GM13977 (cell line): ENCODE measurements around the gene NUDT2.
A peak's percentile ranks its signal among the peaks of the same experiment; 100 is the strongest.
"Not testable (repeated sequence)": the region's sequence is repeated elsewhere in the genome, so short reads cannot be mapped to it uniquely, and the experiment has no call there.

Source experiments
- DNase-seq: peaks from one replicate; pipeline ENCODE4 v3.0.0; 2012; ENCODE audit warnings: low spot score
- in situ Hi-C: fragments of 300-500 bp; cut with MboI; formaldehyde crosslinking; loops from one replicate; pipeline ENCODE4 v1.12.0; 2022; ENCODE audit warnings: low sequenced_read_pairs, low pct_unique_long_range_greater_than_20kb, mixed read lengths, inconsistent platforms; ENCODE audit not compliant: unreplicated experiment
- TF ChIP-seq, protein P1 (sequence below): IDR thresholded peaks from 2 replicates; pipeline ENCODE4 v1.5.1; 2012; ENCODE audit warnings: mild to moderate bottlenecking, control low read depth; ENCODE audit not compliant: insufficient read depth; ENCODE audit errors: extremely low read depth, missing control alignments

The NUDT2 gene

DNA sequence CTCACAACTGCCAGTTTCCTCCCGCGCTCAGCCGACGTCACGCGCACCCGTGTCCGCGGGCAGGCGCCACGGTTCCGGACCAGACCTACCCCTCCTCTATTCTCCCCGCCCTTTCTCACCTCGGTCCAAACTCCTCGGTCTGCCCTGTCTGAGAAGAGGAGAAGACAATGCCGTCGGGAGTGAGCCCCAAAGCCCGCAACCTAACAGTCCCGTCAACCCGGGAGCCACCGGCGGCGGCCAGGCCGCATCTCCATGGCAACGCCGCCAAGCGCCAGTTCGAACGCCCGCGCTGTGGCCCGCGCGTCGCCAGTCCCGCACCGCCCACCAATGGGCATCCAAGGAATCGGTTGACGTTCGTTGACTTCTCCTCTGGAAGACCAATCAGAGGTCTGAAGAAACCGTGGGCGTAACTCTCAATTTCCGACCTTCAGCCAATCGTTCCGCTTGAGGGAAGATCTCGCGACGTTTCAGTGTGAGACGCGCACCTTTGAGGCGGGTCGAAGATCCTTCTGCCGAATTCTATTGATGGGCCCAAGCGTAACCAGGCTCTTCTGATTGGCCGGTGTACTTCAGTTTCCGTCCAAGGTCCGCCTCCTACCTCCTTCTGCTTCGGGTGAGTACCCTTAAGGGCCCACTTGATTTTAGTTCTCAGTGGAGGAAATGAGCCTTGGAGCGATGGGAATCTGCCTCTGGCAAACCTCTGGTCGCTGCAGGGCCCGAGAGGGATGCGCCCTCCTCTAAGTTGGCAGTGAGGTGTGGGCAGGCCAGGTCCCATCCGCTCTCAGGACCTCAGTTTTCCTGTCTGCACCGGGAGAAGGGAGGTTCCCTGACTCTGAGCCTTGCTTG is at the start of gene NUDT2, which contains the start of gene KIF24:
Gene NUDT2 (plus strand): TSS at position 583 of the 846 bp plus-strand sequence. CDS start 9,471 bp downstream, outside the sequence.
Gene KIF24 (minus strand): TSS at position 282 of the 846 bp plus-strand sequence. CDS start 17,922 bp downstream, outside the sequence.
- peak; percentile 93 for DNase-seq
- in situ Hi-C loops: no loop called here
- TF ChIP-seq, protein P1, sequence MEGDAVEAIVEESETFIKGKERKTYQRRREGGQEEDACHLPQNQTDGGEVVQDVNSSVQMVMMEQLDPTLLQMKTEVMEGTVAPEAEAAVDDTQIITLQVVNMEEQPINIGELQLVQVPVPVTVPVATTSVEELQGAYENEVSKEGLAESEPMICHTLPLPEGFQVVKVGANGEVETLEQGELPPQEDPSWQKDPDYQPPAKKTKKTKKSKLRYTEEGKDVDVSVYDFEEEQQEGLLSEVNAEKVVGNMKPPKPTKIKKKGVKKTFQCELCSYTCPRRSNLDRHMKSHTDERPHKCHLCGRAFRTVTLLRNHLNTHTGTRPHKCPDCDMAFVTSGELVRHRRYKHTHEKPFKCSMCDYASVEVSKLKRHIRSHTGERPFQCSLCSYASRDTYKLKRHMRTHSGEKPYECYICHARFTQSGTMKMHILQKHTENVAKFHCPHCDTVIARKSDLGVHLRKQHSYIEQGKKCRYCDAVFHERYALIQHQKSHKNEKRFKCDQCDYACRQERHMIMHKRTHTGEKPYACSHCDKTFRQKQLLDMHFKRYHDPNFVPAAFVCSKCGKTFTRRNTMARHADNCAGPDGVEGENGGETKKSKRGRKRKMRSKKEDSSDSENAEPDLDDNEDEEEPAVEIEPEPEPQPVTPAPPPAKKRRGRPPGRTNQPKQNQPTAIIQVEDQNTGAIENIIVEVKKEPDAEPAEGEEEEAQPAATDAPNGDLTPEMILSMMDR: no peak

DNA sequence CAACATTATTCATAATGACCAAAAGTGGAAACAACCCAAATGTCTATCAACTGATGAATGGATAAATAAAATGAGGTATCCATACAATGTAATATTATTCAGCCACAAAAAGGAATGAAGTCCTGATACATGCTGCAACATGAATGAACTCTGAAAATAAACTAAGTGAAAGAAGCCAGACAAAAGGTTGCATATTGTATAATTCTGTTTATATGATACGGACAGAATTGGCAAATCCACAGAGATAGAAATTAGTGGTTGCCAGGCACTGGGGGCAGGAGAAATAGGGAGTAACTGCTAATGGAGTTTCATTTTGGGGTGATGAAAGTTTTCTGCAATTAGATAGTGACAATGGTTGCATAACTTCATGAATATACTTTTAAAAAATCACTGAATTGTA is 47.3 kb upstream of the NUDT2 start:
- DNase-seq: no peak
- in situ Hi-C loops: no loop called here
- TF ChIP-seq, protein P1: no peak

DNA sequence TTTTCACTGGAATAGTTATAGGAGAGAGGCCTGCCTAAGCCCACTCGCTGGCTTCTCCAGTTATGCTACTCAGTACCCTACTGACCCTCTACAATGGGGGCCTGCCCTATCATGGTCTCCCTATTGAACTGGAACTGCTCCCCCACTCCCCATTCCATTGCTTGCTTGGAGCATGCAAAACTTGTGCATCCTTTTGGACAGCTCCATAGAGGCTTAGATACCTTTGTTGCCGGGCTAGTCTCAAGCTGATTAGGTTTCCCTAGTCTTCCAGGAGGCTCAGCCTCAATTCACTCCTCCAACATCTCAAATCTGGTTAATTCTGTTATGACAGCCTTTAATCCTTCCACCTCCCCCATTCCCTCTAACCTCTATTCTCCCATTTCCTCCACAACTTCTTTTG is 40.2 kb upstream of the NUDT2 start:
- no peak for DNase-seq
- in situ Hi-C loops: no loop called here
- TF ChIP-seq, protein P1: no peak

DNA sequence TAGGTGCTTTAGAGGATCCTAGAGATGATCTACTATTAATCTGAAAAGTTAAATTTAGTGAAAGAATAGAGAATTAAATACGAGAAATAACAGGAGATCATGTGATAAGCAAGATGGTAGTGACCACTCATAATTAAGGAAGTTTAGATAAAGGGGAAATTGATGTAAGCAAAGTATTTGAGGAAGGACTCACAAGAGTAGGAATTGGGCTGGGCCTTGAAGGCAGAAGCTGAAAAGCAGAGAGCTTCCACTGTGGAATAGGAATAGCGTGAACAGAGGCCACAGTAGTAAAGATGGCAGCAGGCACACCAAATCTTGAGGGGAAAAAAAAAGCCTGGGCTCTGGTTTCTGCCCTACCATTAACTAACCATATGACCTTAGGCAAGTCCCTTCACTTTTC is 38.3 kb upstream of the NUDT2 start:
- DNase-seq: no peak
- TF ChIP-seq, protein P1: no peak
- in situ Hi-C loops: no loop called here

DNA sequence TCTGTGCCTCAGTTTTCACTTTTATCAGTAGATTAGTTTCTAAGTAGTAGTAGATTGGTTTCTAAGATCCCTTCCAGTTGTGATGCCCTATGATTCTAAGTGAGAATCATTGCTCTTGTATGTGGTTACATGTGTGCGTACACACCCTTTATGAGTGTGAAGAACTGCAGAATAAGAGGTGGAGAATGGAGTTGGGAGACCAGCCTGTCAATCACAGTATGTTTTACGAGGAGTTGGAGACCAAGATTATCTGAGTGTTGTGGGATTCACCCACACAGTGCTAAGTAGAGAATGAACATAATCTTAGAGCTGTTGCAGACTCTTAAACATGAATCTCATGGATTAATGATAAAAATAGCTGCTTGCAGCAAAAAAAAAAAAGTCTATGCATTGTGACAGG is 37.9 kb upstream of the NUDT2 start:
- TF ChIP-seq, protein P1: no peak
- no peak for DNase-seq
- in situ Hi-C loops: no loop called here

DNA sequence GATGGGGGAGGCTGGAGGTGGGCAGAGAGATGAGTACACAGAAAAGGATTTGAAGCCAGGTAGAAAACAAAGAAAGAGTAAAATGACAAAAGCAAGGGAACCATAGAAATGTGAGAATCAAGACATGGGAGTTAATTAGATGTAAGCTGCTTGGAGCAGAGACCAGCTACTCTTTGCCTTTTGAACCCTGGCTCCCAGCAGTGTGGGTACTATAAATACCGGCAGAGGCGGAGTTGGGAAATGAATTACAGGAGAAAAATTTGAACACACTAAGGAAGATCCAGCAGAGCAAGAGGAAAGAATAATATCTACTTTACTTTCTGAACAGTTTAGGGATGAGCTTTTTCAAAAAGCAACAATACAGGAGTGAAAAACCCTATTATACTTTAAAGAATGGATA is 36.8 kb upstream of the NUDT2 start:
- in situ Hi-C loops: no loop called here
- no peak for DNase-seq
- TF ChIP-seq, protein P1: no peak

DNA sequence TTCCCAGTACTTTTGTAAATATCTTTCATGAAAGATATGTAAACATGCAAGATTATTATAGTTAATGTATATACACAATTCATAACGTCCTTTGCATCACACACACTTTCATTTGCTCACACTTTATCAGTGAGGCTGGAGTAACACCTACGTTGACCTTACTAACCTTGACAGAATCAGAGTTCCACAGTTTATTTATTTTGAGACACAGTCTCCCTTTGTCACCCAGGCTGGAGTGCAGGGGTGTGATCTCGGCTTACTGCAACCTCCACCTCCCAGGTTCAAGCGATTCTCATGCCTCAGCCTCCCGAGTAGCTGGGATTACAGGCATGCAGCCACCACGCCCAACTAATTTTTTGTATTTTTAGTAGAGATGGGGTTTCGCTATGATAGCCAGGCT is 28.3 kb upstream of the NUDT2 start:
- in situ Hi-C loops, DNase-seq: not testable (repeated sequence)

DNA sequence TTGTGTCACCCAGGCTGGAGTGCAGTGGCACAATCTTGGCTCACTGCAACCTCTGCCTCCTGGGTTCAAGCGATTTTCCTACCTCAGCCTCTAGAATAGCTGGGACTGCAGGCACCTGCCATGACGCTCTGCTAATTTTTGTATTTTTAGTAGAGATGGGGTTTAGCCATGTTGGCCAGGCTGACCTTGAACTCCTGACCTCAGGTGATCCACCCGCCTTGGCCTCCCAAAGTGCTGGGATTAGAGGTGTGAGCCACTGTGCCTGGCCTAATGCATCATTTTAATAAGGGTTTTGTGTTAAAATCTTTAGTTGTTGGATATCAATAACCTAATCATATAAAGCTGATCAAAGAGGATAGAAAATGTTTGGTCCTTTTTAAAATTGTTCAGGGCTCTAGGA is 21.1 kb upstream of the NUDT2 start:
- DNase-seq, in situ Hi-C loops: not testable (repeated sequence)
